COLO668 (cell line): ENCODE data around the gene TEX22.
"Not testable (repeated sequence)": the region's sequence is repeated elsewhere in the genome, so short reads cannot be mapped to it uniquely, and the experiment has no call there.

Experiments used
- DNase-seq: peaks from one replicate; lab custom pipeline; 2025; ENCODE audit not compliant: unreplicated experiment; lab: John Stamatoyannopoulos, UW

The TEX22 gene, protein sequence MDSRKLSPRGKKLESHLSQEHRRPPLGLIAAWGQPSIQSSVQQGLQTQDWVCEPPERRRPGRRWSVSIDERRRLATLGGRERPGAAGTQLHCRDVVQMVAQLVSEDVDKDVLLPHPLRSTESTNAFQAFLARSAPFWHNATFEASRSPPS

DNA sequence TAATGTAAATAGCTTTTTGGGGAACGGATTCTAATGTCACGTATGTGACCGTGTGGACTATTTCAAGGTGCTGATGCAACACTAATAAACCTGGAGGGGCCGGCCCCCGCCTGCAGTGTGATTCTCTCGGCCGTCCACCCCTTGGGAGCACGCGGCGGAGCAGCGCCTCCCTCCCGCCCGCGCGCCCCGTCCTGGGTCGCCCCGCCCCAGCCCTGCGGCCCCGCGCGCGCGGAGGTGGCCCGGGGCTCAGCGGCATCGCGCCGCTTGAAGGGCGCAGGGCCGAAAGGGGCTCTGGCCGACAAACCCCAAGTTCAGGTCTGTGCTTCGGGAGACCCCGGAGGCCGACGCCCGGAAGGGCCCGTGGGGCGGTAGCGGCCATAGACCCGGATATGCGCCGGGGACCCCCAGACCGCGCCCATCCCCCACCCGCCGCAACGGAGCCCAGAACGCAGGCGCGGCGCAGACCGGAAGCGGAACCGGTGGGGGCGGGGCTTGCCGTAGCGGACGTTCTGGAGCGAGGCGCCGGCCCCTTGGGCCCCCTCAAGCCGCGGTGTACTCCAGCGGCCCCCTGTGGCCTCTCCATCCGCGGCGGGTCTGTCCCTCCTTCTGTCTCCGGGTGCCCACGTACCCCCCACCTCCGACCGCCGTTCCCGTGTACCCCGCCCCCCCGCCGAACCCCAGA lies at the start of gene TEX22:
Gene TEX22 (plus strand): TSS at position 495 of the 682 bp plus-strand sequence. CDS start 803 bp downstream, outside the sequence.
- peak; percentile 97 for DNase-seq

DNA sequence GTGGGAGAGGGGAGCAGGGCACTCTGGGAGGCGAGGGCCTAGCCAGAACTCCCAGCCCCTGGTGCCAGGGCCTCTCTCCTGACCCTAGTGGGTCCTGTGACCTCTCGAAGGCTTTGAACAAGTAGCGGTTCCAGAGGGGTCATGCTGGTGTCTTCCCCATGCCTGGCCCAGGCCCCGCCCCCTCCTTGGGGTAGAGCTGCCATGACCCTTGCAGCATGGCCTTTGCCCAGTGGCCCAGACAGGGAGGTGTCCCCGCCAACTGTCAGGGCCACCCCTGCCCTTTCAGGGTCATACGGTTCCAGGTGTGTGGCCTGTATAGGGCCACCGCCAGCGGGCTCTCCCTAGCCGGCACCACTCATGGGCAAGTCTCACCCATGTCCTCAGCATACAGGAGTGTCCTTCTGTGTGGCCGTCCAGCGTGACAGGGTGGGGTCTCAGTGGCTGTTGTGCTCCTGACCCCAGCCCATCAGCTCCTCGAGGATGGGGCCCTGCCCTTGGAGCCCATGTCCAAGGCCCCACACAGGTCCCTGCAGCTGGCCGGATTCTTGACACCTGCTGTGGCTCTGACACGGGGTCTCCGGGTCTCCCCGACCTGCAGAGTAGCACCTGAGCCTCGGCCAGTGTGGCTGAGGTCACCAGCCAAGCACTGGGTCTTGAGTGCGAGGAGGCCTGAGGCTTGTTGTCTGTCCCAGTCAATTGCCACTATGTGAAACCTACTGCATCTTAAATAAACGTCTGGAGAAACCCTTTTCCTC lies 49.2 kb upstream of the TEX22 start:
- no peak for DNase-seq

DNA sequence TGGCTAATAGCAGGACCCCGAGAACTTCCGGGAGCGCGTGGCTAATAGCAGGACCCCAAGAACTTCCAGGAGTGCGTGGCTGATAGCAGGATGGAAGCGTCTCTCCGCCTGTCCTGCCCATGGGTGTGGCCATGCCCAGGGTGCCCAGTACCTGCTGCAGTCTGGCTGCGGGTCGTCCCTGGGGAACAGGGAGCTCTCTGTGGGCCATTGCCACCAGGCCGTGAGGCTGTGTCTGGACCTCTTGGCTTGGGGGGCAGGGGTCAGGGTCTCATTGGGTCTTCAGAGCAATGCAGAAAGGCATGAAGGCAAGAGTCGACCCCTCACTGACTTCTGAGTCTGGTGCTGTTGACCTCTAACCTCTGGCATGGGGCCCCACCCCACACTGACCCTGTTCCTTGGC lies 48.3 kb upstream of the TEX22 start:
- no peak for DNase-seq

DNA sequence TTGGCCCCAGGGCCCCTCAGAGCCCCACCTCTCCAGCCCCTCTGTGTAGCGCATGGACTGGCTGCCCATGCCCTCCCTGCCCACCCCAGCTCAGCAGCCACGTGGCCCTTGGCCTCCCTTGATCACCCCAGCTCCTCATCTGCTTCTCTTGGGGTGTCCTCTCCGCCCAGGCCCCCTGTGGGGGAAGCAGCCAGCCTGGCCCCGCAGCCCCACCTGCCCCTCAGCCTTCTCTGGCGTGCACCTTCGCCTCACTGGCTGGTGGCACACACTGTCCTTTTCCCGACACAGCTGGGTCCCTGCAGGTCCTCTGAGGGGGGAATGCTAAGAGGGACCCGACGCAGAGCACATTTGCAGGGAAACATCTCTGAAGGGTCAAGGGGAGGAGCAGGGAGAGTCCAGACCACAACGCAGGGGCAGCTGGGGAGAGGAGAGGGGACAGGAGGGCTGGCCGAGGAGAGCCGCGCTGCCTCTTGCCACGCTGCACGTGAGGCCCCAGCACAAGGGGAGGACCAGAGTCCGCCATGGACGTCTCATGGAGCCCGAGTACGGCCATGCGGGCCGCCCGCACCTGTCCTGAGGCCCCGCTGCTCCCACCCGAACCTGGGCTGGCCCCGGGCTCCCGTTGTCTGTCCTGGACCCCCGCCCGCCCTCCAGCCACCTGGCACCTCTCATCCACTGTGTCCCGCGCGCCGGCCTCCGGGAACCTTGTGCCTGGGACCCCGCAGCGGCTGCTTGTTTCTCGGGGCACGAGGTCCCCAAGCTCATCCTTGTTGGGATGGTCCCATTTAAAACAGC lies 47.7 kb upstream of the TEX22 start:
- DNase-seq = no peak

DNA sequence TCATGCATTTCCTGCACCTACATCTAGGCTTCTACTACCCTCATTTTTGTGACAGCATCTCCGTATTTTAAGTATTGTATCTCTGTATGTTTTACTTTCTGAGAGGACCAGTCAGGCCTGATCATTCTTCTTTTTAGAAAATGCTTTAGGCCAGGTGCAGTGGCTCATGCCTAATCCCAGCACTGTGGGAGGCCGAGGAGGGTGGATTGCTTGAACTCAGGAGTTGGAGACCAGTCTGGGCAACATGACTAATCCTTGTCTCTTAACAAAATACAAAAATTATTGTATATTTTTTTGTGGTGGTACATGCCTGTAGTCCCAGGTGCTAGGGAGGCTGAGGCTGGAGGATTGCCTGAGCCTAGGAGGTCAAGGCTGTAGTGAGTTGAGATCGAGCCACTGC lies 46.9 kb upstream of the TEX22 start:
- DNase-seq = no peak

DNA sequence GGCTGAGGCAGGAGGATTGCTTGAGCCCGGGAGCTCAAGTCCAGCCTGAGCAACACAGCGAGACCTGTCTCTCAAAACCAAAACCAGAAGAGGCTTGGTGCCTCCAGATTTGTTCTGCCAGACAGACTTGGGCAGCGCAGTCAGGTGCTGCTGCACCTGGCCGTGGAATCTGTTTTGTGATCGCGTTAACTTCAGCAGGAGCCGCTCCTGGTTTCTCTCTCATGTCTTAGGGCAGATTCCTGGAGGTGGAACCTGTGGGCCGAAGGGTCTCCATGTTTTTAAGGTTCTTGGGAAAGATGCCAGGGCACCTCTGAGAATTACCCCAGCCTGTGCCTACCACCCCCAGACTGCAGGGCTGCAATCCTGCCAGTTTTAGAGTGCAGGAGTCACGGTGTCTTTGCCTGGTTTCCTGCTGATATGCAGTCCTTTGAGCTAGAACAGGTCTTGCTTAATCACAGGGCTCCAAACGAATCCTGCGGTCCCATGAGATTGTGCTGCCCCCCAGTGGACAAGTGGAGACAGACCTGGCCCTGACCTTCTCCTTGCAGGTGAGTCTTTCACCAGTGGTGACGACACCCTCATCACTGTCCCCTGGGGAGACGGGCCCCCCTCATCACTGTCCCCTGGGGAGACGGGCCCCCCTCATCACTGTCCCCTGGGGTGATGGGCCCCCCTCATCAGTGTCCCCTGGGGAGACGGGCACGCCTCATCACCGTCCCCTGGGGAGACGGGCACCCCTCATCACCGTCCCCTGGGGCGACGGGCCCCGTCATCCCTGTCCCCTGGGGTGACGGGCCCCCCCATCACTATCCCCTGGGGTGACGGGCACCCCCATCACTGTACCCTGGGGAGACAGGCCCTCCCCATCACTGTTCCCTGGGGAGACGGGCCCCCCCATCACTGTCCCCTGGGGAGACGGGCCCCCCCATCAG lies 46.2 kb upstream of the TEX22 start:
- peak; percentile 91 for DNase-seq

DNA sequence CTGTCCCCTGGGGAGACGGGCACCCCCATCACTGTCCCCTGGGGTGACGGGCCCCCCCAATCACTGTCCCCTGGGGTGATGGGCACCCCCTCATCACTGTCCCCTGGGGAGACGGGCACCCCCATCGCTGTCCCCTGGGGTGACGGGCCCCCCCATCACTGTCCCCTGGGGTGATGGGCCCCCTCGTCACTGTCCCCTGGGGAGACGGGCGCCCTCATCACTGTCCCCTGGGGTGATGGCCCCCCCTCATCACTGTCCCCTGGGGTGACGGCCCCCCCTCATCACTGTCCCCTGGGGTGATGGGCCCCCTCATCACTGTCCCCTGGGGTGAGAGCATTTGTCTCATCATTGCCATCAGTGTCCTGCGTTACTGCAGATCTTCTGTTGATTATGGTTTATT lies 45.2 kb upstream of the TEX22 start:
- DNase-seq = no peak

DNA sequence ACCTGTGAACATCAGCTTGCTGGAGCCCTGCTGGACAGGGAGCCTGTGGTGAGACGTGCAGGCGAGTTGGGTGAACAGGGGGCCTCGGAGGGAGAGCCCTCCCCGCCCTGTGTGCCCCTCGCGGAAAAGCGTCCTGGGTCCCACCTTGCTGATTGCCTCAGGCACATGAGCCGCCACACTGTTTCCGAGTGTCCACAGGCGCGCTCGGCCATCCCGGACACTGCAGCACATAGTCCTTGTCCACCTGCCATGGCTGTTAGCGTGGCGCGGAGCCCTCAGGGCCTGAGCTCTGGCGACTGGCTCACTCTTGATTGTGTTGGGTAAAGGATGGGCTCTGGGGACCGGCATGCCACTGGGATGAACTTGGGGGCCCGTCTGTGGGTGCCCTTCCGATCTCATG lies 43.8 kb upstream of the TEX22 start:
- DNase-seq = no peak

DNA sequence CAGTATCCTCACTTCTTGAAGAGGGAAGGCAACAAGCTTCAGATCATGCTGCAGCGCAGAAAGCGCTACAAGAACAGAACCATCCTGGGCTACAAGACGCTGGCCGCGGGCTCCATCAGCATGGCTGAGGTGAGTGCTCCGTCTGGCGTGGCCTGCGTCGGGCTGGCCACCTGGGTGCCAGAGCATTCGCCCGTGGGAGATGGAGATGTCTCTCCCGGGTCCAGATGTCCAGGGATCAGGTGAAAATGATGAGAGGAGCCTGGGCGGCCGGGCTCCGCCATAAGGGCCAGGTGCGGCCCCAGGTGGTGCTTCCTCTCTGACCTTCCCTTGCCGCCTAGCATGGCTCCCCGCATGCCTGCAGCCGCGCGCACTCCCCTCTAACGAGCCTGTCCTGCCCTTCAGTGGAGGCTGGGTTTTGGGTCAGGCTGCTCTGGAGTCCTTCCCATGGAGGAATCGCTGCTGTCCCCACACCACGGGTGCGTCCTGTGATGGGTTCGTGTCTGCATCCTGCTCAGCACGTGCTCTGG lies 43.2 kb upstream of the TEX22 start:
- no peak for DNase-seq

DNA sequence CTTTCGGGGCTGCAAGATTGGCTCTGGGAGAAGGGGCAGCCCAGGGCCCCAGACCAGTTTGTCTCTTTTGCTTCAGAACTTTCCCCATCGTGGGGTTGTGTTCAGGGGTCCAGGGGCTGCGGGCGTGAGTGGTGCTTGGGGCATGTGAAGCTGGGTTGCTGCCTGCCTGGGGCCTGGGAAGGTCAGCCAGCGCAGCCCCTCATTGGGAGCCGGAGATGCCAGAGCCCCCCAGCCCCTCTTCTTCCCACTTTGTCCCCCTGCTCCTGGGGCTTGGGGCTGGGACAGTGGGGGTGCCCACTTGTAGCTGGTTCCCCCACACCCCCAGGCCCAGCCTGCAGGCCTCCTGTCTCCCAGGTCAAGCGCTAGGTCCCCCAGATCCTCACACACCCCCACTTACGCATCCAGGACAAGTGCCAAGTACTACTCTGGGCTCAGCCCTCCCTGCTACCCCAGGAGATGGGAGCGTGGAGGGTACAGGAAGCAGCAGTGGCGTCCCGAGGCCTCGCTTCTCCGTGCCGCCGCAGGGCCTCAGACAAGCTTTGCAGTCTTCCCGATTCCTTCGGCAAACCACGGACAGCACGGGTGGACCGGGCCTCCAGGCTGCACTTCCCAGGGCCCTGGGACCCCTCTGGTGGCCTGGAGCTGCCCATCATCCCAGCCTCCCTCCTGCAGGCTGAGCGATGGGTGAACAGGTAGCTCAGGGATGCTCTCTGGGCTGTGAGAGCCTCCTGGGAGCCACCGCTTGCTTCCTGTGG lies 42.3 kb upstream of the TEX22 start:
- no peak for DNase-seq

DNA sequence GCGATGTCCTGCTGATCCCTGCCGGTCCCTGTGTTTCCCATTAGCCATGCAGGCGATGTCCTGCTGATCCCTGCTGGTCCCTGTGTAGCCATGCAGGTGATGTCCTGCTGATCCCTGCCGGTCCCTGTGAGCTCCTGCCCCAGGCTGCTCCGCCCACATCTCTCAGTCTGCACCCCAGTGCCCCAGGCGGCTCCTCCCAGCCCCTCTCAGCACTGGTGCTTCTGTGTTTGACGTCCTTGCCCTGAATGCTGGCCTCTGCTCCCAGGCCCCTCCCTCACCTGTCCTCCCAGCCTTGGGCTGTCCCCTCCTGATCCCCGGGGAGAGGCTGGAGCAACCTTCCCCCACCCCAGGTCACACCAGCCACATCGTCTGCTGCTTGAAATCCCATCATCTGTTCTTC lies 41.4 kb upstream of the TEX22 start:
- no peak for DNase-seq

DNA sequence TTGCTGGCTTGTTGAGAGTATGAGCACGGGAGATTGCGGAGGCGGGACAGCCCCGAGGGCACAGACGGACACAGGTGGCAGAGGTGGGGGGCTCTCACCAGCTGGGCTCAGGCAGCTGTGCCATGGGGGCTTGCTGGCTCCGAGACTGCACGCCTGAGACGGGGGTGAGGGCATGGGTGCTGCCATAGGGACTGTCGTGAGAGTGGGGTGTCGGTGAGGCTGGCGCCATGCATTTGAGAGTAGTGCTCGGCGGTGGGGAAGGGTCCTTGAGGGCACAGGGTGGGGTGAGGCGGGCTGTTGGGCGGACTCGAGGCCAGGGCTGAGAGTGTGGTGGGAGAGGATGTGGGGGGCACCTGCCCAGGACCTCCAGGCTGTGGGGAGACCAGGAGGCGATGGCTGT lies 40.7 kb upstream of the TEX22 start:
- no peak for DNase-seq

DNA sequence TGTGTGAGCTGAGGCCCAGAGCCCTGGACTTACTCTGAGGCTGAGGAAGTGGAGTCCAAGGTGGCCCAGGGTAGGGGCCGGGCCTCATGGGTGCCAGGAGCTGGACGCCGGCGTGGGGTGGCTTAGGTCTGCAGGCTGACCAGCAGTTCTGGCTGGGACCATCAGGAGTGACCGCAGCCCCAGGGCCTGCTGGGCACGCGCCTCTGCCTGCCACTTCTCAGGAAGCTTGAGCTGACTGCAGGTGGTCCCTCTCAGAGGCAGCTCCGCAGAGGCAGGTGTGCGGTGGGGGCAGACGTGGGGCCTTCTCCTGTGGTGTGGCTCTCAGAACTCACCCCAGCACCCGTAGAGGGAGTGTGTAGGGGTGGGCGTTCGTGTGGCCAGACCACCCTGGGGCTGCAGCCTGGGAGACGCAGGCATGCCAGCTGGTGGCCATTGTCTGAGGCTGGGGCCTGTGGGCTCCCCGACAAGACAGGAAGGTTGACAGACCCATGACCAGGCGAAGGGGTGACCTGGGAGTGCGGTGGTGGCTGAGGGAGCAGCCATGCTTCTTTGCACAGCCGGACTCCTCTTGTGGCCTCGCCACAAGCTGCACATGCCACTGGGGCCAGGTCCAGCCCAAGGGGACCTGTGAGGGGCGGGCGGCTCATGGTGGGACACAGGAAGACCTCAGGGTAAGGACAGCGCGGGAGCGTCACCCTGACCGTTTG lies 40.0 kb upstream of the TEX22 start:
- DNase-seq = no peak

DNA sequence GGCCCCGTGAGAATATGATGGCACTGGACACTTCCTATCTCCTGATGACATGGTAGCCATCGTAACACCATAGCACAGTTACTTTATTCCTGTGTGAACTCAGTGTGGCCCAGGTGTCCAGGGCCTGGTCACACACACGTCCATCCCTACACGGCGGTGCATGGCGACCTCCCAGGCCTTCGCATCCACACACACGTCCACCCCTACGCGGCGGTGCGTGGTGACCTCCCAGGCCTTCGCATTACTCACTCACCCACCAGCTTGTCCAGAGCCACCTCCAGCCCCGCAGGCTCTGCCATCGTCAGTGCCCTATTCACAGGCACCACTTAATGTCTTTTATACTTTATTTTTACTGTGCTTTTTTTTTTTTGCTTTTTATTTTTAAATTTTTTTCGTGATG lies 39.4 kb upstream of the TEX22 start:
- DNase-seq = no peak

DNA sequence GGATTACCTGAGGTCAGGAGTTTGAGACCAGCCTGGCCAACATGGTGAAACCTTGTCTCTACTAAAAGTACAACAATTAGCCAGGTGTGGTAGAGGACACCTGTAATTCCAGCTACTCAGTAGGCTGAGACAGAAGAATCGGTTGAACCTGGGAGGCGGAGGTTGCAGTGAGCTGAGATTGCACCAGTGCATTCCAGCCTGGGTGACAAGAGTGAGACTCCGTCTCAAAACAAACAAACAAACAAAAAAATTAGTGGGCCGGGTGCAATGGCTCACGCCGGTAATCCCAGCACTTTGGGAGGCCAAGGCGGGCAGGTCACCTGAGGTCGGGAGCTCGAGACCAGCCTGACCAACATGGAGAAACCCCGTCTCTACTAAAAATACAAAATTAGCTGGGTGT lies 36.9 kb upstream of the TEX22 start:
- not testable (repeated sequence) for DNase-seq

DNA sequence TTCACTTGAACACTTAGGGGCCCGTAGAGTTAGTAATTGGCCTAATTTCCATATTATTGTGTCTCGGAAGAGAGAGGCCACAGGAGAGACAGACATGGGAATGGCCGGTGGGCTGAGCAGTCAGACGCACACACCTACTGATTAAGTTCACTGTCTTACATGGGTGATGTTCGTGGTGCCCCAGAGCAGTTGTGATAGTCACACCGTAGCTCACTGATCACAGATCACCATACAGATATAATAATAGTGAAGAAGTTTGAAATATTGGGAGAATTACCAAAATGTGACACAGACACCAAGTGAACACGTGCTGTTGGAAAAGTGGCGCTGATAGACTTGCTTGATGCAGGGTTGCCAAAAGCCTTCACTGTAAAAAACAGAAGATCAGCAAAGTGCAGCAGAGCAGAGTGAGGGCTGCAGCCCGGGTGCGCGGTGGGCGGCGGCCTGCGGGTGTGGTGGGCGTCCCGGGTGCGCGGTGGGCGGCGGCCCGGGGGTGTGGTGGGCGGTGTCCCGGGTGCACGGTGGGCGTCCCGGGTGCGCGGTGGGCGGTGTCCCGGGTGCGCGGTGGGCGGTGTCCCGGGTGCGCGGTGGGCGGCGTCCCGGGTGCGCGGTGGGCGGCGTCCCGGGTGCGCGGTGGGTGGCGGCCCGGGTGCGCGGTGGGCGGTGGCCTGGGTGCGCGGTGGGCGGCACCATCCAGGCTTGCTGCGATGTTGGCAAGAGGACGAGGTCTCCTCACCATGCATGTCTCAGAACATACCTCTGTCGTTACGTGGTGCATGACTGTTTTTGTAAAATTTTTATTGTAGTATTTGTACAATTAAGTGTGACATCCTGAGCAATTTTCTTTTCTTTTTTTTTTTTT lies 34.3 kb upstream of the TEX22 start:
- DNase-seq = no peak

DNA sequence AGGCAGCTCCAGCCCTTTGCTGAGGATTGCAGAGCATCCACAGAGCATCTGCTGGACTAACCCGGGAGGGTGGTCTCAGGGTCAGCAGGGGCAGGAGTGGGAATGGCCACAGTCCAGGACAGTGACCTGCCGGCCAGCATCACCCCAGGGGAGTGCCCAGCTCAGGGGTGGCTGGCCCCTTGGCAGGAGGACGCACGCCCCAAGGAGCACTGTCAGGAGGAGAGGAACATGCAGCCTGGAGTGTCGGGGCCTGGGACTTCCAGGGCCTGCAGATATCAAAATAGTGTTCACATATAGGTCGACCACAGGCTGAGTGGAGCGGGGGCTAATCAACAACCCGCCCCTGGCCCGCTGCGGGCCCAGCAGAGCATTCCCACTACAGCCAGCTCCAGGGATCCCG lies 33.2 kb upstream of the TEX22 start:
- DNase-seq = no peak

DNA sequence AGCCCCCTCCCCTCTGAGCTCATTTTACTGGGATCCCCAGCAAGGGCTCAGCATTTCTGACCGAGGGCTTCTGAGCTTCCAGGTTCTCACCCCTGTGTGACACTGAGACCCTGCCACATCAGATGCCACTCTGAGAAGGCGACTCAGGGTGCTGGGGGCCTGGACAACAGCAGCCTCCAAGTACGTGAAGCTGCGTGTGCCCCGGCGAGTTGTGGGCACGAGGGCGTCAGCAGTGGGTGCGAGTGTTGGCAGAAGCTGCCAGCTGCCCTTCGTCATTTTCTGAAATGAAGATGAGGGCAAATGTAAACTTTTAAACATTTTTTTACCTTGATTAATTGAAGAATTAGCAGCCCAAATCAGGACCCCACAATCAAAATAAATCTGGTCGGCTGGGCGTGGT lies 32.7 kb upstream of the TEX22 start:
- no peak for DNase-seq
